ENCODE results near the gene TFR2.

TFR2 gene

GRCh38 chr7:100623951-100624824, 17.2 kb downstream of the TFR2 start:
- no peak for DNase-seq

GRCh38 chr7:100621554-100621953, 19.8 kb downstream of the TFR2 start:
- no peak for DNase-seq
- intact Hi-C loops (cut with DNase I): no loop called here

More at GRCh38 chr7:100623951-100624824, 17.2 kb downstream of the TFR2 start:
- intact Hi-C loops (cut with DNase I): no loop called here

DNA sequence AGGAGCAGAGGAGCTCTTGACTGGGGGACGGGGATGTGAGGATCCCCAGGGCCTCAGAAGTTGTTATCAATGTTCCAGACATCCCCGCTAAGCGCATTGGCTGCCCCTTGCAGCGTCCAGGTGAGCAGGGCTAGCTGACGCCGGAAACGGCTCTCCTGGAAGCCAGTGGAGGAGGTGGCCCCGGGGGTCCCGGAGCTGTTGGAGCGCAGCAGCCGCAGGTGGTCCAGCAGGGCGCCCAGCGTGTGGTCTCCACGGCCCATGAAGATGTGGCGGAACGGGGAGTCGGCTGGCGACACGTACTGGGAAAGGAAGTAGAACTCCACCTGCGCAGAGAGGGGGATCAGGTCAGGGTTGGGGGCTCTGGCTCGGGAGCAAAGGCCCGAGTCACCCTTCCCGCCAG, 20.5 kb downstream of the TFR2 start:
- intact Hi-C loops (cut with DNase I): no loop called here

DNA sequence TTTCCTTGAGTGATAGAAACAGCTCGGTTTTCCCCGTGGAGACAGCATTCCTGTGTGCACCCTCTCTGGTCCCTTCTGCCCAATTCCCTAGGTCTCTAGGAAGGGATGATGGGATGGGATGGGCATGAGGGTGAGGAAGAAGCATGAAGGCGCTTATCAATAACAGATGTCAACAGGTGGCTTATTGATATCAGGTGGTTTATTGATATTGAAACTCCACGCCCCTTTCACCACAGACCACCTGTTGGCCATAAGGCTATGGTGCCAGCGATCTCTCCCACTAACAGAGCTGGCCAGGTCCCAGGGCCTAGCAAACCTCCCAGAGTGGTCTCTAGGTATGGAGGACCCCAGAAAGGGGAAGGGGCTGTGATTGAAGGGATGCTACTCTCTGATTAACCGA, 21.1 kb downstream of the TFR2 start:
- intact Hi-C loops (cut with DNase I): no loop called here
- no peak for DNase-seq

More for the DNA sequence above, 20.5 kb downstream of the TFR2 start:
- no peak for DNase-seq

DNA sequence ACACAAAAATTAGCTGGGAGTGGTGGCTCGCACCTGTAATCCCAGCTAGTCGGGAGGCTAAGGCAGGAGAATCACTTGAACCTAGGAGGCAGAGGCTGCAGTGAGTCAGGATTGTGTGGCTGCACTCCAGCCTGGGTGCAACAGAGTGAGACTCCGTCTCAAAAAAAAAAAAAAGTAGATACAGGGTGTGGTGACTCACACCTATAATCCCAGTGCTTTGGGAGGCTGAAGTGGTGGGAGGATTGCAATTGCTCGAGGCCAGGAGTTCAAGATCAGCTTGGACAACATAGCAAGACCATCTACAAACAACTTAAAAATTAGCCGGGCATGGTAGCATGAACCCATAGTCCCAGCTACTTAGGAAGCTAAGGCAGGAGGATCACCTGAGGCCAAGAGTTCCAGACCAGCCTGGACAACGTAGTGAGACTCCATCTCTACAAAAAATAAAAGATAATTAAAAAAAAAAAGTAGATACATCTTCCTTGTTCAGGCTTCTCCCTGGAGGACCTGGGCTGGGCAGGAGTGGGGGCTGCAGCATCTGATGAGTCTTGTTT, 27.0 kb downstream of the TFR2 start:
- DNase-seq: no peak
- intact Hi-C loops (cut with DNase I): loop anchor here (5.0 kb wide), 1 partner anchor 58 kb away; the partner anchor contains the start of gene GNB2

DNA sequence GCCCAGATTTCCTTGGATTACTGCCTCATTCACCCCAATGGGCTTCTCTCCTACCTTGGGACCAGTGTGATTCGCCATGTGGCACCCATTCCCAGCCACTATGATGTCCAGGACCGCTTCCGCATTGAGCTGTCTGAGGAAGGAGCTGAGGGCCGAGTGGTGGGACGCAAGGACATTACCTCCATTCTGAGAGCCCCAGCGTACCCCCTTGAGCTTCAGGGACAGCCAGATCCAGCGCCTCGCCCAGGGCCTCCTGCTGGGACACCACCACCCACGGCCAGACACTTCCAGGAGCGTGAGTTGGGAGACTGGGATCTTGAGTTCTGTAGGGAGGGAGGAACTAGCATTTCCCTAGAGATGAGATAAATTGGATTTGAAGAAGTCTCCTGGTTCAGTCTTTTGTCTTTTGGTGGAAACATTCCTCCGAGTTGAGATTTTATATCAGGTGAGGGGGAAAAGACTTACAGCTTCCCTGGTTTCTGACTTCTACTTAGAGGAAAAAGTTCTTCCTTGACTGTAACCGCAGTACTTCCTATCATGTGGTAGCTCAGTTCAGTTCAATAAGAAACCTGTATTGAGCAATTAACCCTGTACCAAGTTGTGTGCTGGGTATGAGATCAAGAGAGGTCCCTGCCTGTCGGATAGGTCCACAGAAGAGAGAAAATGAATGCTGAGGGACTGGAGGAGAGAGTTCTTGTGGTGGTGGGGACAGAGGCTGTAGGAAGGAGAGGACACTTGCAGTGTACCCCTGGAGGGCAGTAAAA, 27.8 kb downstream of the TFR2 start:
- intact Hi-C loops (cut with DNase I): loop anchor here (5.0 kb wide), 1 partner anchor 59 kb away; the partner anchor contains the start of gene GNB2
- DNase-seq: no peak

DNA sequence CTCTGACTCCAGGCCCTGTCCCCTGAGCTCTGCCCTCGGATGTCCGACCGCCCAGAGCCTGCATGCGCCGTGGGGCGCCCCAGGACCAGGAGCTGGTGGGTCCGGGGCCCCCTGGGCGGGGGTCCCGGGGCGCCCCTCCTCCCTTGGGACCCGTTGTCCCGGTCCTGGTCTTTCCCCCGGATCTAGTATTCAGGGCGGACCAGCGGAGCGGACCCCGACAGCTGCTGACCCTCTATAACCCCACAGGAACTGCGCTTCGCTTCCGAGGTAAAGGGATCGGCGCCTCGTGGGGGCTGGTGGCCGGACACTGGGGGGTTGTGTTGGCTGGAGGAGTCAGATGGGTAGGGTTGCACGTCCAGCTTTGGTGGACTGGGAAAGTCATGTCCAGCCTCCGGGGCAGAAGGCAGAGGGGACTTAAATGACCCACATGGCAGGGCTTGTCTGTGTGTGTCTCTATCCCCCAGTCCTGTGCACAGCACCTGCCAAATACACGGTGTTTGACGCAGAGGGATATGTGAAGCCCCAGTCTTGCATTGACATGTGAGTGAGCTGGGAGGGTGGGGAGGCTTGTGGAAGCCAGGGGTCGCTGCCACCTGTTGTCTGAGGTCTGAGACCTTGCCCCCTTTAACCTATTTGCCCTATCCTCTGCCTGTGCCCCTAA, 28.5 kb downstream of the TFR2 start:
- no peak for DNase-seq
- intact Hi-C loops (cut with DNase I): loop anchor here (5.0 kb wide), 1 partner anchor 59 kb away; the partner anchor contains the start of gene GNB2

DNA sequence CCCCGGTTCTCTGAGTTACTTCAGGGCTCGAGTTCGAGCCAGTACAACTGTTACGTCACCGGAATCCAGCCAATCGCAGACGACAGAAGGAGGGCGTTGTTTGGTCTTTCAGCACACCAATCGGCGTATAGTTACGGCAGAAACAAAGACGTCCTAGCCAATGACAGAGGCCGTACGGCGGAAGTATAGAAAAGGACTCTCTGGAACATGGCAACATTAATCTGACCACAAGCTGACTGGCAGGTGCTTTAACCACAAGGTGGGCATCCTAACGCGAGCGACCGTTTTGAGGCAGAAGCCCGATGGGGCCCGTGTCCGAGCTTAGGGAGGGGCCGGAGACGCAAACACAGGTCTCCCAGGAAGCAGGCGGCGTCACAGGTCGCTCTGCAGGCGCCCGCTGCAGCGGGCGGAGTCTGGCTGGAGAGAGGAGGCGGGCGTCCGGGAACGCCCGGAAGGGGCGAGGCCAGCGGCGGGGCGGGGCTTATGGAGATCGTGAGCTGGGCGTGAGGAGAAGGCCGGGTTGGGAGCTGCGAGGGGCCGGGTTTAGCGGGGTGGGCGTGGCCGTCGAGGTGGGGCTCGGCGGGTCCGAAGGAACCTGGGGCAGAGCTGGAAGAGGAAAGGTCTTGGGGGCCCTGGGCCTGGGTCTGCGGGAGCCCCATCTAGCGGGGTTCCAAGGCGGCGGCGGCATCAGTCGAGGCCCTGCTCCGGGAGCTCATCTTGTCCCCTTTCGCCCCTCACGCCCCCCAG, 29.2 kb downstream of the TFR2 start, which contains the start of gene MOSPD3:
MOSPD3 (plus strand) TSS at position 558 of the 747 bp plus-strand sequence. CDS start 252 bp downstream, outside the sequence.
- intact Hi-C loops (cut with DNase I): loop anchor here (5.0 kb wide), 1 partner anchor 60 kb away; the partner anchor contains the start of gene GNB2
- peak; percentile 97 to 100 (median 98) for DNase-seq

DNA sequence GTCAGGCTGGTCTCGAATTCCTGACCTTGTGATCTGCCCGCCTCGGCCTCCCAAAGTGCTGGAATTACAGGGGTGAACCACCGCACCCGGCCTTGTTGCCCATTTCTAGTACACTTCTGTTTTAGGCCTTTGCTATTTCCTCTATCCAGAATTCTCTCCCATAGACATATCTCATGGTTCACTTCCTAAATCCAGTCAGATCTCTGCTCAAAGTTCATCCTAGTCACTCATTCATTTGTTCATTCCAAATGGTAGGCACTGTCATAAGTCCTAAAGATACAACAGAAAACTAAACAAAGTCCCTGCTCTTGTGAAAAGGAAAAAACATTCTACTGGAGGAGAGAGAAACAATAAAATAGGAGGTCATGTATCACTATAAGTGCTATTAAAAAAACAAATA, 31.4 kb downstream of the TFR2 start:
- DNase-seq: no peak
- intact Hi-C loops (cut with DNase I): loop anchor here (5.0 kb wide), 1 partner anchor 62 kb away; the partner anchor contains the start of gene GNB2

- intact Hi-C loops (cut with DNase I): no loop called here
- no peak for DNase-seq
These were observed 34.2 kb downstream of the TFR2 start for GRCh38 chr7:100607111-100607510.

- intact Hi-C loops (cut with DNase I): no loop called here
- DNase-seq: no peak
These were observed 35.0 kb downstream of the TFR2 start for GRCh38 chr7:100606313-100606712.

DNA sequence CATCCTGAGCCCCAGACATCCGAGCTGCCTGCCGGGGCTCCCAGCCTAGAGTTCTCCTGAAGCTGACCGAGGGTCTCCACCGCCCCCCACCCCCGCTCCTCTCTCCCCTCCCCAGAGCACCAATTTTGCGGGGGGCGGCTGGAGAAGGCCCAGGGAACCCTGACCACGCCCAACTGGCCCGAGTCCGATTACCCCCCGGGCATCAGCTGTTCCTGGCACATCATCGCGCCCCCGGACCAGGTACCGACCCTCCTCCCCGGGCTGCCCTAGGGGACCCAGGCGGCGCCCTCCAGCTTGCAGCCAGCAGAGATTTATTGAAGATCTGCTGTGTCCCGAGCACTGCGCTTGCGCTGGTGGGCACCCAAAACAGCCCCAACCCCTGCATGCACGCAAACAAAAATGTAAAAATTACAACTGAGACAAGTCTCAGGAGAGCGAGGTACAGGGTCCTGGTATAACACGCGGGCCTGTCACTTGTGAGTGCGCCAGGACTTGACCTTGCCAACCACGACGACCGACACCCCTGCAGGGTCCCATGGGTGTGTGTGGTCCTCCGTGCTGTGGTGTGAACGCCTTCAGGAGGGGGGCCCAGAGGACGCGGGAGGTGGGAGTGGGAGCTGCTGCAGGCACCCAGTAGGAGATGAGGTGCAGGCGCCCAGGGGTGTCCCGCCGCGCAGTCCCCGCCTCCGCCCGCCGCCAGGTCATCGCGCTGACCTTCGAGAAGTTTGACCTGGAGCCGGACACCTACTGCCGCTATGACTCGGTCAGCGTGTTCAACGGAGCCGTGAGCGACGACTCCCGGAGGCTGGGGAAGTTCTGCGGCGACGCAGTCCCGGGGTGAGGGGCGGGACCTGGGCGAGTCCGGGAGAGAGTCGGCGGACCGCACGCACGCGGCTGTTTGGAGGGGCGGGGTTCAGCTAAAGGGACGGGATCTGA, 36.1 kb downstream of the TFR2 start:
- DNase-seq: peak in 1 of 10 donors; percentile 85
- intact Hi-C loops (cut with DNase I): no loop called here

- intact Hi-C loops (cut with DNase I): no loop called here
- peak in 5 of 10 donors; percentile 37 to 87 (median 58) for DNase-seq
These were observed 37.0 kb downstream of the TFR2 start for GRCh38 chr7:100604028-100604975.

DNA sequence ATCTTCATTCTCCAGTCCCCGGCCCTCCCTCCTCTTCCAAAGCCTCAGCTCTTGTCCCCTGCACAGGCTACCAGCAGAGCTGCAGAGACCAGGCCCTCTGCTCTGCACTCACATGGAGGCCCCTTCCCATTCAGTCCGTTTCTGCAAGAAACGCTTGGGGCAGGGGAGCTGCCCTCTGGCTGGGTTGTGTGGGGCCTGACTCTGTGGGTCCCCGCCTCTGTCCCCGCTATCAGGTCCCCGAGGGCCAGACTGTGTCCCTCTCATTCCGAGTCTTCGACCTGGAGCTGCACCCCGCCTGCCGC, 37.7 kb downstream of the TFR2 start:
- intact Hi-C loops (cut with DNase I): no loop called here
- no peak for DNase-seq

DNA sequence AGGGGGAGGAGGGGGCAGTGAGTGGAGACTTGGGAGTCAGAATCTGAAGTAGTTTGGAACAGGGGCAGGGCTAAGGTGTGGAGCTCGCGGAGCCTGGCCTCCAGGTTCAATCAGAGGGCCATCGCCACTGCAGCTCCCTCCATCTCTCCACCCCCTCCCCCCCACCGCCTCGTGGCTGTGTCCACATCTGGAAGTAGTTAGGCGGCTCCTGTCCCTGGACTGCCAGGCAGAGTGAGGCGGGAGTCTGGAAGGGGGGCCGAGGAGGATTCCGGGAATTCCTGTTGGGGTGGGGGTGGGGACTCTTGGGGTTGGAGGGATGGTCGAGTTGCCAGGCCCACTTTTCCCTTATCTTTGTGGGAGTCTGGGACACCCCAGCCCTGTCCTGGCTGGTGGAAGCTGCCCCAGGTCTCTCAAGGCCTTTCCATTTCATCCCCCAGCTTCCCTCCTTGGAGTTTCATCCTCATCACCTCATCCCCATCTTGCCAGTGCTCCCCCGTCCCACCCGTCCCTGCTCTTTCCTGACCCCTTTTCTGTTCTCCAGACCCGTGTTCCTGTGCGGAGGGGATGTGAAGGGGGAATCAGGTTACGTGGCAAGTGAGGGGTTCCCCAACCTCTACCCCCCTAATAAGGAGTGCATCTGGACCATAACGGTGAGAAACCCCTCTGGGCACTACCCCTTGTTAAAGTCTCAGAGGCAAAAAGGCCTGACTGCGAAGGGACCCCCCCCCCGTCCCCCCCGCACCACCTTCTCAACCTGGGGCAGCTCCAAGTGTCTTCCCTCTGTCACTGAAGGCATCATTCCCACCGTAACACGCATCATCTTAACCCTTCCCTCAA, 38.2 kb downstream of the TFR2 start:
- intact Hi-C loops (cut with DNase I): no loop called here
- DNase-seq: no peak

DNA sequence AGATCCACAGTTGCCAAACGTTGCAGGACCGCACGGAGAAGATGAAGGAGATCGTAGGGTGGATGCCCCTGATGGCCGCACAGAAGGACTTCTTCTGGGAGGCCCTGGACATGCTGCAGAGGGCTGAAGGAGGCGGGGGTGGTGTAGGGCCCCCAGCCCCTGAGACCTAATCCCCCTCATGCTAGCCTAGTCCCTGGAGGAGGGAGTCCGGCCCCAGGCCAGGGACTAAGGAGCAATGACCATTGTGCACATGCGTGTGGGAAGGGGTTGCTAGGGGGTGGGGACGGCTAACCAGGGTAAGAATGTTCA, 40.7 kb downstream of the TFR2 start:
- intact Hi-C loops (cut with DNase I): no loop called here
- DNase-seq: no peak
